Left ventricle myocardium superior (tissue), 1 donor: ENCODE results near the gene COL16A1. TPM values are rescaled to one million over a fixed set of nuclear protein-coding genes. Genes with fewer than 3 reads are reported as not detected.
A peak's percentile ranks its signal among the peaks of the same experiment; 100 is the strongest.

ENCODE experiments used
- ATAC-seq: fragments of 200-7000 bp; cut with Tn5 transposase; one replicate; pipeline ENCODE4 v1.9.1; 2020; ENCODE audit warnings: mild to moderate bottlenecking, moderate library complexity
- DNase-seq: peaks from one replicate; pipeline ENCODE4 v3.0.0-alpha.2; 2020
- intact Hi-C: fragments of 100-400 bp; cut with micrococcal nuclease; formaldehyde crosslinking; loops from one replicate; pipeline ENCODE4 v1.11.0; 2022
- total RNA-seq: library from RNA; stranded (reverse); fragmentation: NEBNext Ultra II Directional; extraction: Animal tissue kit (Norgen Biotek cat#: 25700); gene quantifications from one replicate; pipeline ENCODE4 v1.2.1, GENCODE V29; 2021
- donor health status: DM: no; HTN: yes; CAD: no; lungs with severe emphysema.

COL16A1 gene
- total RNA-seq, 1 donor from 2014 or later = 16.1 TPM

GRCh38 chr1:31734582-31735107 lies 30.8 kb upstream of the COL16A1 start:
- intact Hi-C loops = no loop called here
- ATAC-seq (no peak), DNase-seq (no peak)

- intact Hi-C loops = no loop called here
- DNase-seq (no peak), ATAC-seq (no peak)
These were observed 29.8 kb upstream of the COL16A1 start for GRCh38 chr1:31733389-31734219.

- intact Hi-C loops = no loop called here
- no peak for DNase-seq
- no peak for ATAC-seq
These were observed 29.0 kb upstream of the COL16A1 start for GRCh38 chr1:31732751-31733289.

GRCh38 chr1:31732343-31732742 lies 28.5 kb upstream of the COL16A1 start:
- ATAC-seq (no peak), DNase-seq (peak; percentile 12)
- intact Hi-C loops = no loop called here

GRCh38 chr1:31731049-31731565 lies 27.3 kb upstream of the COL16A1 start:
- intact Hi-C loops = no loop called here
- DNase-seq = no peak
- no peak for ATAC-seq

GRCh38 chr1:31730336-31731048 lies 26.7 kb upstream of the COL16A1 start:
- peak; percentile 18 for DNase-seq

GRCh38 chr1:31727849-31728248 lies 24.0 kb upstream of the COL16A1 start:
- intact Hi-C loops = no loop called here
- ATAC-seq = no peak
- peak; percentile 4 for DNase-seq

More at GRCh38 chr1:31730336-31731048, 26.7 kb upstream of the COL16A1 start:
- intact Hi-C loops = no loop called here
- ATAC-seq = no peak

GRCh38 chr1:31727195-31727594 lies 23.4 kb upstream of the COL16A1 start:
- no peak for ATAC-seq
- intact Hi-C loops = no loop called here
- peak; percentile 21 for DNase-seq

GRCh38 chr1:31726715-31727114 lies 22.9 kb upstream of the COL16A1 start:
- intact Hi-C loops = no loop called here
- ATAC-seq (no peak), DNase-seq (peak; percentile 16)

GRCh38 chr1:31725777-31726535 lies 22.1 kb upstream of the COL16A1 start:
- DNase-seq = no peak
- intact Hi-C loops = no loop called here
- no peak for ATAC-seq

GRCh38 chr1:31725134-31725533 lies 21.3 kb upstream of the COL16A1 start:
- no peak for ATAC-seq
- DNase-seq = no peak
- intact Hi-C loops = no loop called here

GRCh38 chr1:31723828-31724359 lies 20.1 kb upstream of the COL16A1 start:
- ATAC-seq (peak; percentile 45), DNase-seq (peak; percentile 79)
- intact Hi-C loops = no loop called here

GRCh38 chr1:31718327-31718897 lies 14.6 kb upstream of the COL16A1 start:
- intact Hi-C loops = no loop called here
- ATAC-seq (no peak), DNase-seq (no peak)

- ATAC-seq (no peak), DNase-seq (no peak)
- intact Hi-C loops = no loop called here
These were observed 13.5 kb upstream of the COL16A1 start for GRCh38 chr1:31717341-31717740.

GRCh38 chr1:31715873-31716220 lies 12.0 kb upstream of the COL16A1 start:
- intact Hi-C loops = no loop called here
- DNase-seq (no peak), ATAC-seq (no peak)

GRCh38 chr1:31715087-31715872 lies 11.5 kb upstream of the COL16A1 start:
- ATAC-seq (peak; percentile 95), DNase-seq (peak; percentile 97)
- intact Hi-C loops = no loop called here

GRCh38 chr1:31714442-31715086 lies 10.7 kb upstream of the COL16A1 start:
- DNase-seq (peak; percentile 82), ATAC-seq (peak; percentile 66)
- intact Hi-C loops = loop anchor here (5.0 kb wide), 1 partner anchor 42 kb away; no protein-coding TSS in a partner anchor
